GM12872 (cell line): ENCODE results near the gene SRSF11.

Source experiments
- CTCF ChIP-seq: IDR thresholded peaks from 3 replicates; pipeline ENCODE4 v1.5.1; 2011; ENCODE audit warnings: low read depth, mild to moderate bottlenecking, low read length, moderate library complexity; ENCODE audit not compliant: insufficient read depth

The SRSF11 gene

GRCh38 chr1:70221238-70222121, at the start of gene SRSF11:
Gene SRSF11 (plus strand): TSS chr1:70221380. CDS start chr1:70221637, 257 bp downstream.
- 0 out of 3 replicates have a peak, but pooled peaks have one; percentile 23 for TF ChIP-seq CTCF

- no peak for TF ChIP-seq CTCF
These were observed 49.7 kb upstream of the SRSF11 start for GRCh38 chr1:70171512-70171911.

GRCh38 chr1:70188522-70188921, 32.7 kb upstream of the SRSF11 start:
- TF ChIP-seq CTCF, result no peak

GRCh38 chr1:70190180-70190579, 31.0 kb upstream of the SRSF11 start:
- no peak for TF ChIP-seq CTCF

- no peak for TF ChIP-seq CTCF
These were observed 26.6 kb upstream of the SRSF11 start for GRCh38 chr1:70194601-70195000.

- TF ChIP-seq CTCF, result no peak
These were observed 25.8 kb upstream of the SRSF11 start for GRCh38 chr1:70195342-70195741.

- no peak for TF ChIP-seq CTCF
These were observed 24.8 kb upstream of the SRSF11 start for GRCh38 chr1:70196333-70196732.
